PFSK-1 (cell line): ENCODE results near the gene GARS1.

Experiments used
- FOXP2 ChIP-seq: optimal IDR thresholded peaks from 2 replicates; pipeline ENCODE3; 2011; ENCODE audit warnings: borderline replicate concordance, control low read depth, inconsistent platforms; ENCODE audit not compliant: insufficient read depth; ENCODE audit errors: extremely low read length, extremely low read depth
- POLR2AphosphoS5 ChIP-seq: IDR thresholded peaks from 2 replicates; pipeline ENCODE4 v1.6.1; 2012; ENCODE audit warnings: low read depth, mild to moderate bottlenecking, control low read depth, low read length, moderate library complexity
- SIN3A ChIP-seq: IDR thresholded peaks from 2 replicates; pipeline ENCODE4 v1.6.1; 2012; ENCODE audit warnings: mild to moderate bottlenecking, low read length, moderate library complexity, borderline replicate concordance; ENCODE audit not compliant: insufficient read depth
- TAF1 ChIP-seq: IDR thresholded peaks from 2 replicates; pipeline ENCODE4 v1.6.1; 2012; ENCODE audit warnings: low read length, control low read depth, borderline replicate concordance; ENCODE audit not compliant: insufficient read depth

DNA sequence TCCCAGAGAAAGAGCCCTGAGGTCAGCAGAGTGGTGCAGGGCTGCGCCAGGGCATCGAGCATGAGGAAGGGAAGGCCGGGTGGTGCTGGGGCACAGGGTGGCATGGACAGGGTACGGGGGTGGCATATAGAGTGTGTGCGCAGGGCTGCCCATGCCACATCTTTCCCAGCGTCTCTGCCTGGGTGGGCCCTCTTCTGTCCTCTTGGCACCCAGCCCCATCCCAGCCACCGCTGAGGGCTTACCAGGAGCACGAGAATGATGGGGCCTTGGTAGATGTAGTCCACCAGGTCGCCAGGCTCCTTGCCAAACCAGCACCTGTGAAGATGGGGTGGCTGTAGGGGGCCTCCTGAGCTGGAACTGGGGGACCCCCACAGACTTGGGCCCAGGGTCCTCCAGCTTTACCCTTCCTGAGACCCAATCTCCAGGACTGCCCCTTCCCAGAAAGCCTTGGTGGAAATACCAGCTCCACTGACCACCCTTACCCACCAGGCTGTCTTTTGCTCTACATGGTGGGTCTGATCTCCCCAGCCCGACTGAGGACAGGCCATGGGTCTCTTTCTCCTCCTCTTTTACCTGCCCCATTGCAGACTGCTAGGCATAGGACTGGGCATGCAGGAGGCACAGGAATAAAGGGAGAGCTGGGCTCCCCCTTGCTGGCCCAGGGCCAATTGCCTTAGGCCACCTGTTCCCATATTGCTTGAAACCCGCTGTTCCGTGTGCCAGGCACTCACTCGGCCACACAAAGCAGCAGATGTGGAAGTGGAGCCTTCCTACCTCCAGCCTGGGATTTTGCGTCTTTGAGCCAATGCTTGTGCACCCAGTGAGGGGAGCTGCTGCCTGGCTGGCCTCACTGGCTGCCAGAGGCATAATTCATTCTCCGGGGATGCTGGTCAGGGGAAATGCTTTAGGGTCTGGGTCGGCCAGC is 65.9 kb downstream of the GARS1 start:
- TF ChIP-seq POLR2AphosphoS5, result no peak
- TF ChIP-seq SIN3A, result no peak
- TF ChIP-seq FOXP2, result no peak
- no peak for TF ChIP-seq TAF1
